DND-41 (cell line): ENCODE measurements around the gene OSBPL10.

Experiments used
- ATAC-seq: fragments of 200-7000 bp; cut with Tn5 transposase; 3 replicates; pipeline ENCODE4 v1.9.1; 2021; ENCODE audit warnings: low read depth; ENCODE audit not compliant: insufficient read depth
- DNase-seq: peaks from one replicate; pipeline ENCODE4 v3.0.0-alpha.2; 2020
- H2AFZ ChIP-seq: 2 replicates; pipeline ENCODE4 v1.6.0; 2012; ENCODE audit warnings: low read depth, low read length
- H3K27ac ChIP-seq: 2 replicates; pipeline ENCODE4 v1.5.1; 2012; ENCODE audit warnings: low read length, inconsistent platforms
- H3K27me3 ChIP-seq: fragments of 200-600 bp; sonication (generic); 2 replicates; pipeline ENCODE4 v1.6.0; 2012; ENCODE audit warnings: low read length, mild to moderate bottlenecking, inconsistent platforms; ENCODE audit not compliant: insufficient read depth, poor library complexity
- H3K36me3 ChIP-seq: 2 replicates; pipeline ENCODE4 v1.5.1; 2012; ENCODE audit warnings: low read length, inconsistent platforms; ENCODE audit not compliant: insufficient read depth
- H3K4me1 ChIP-seq: 2 replicates; pipeline ENCODE4 v1.5.1; 2012; ENCODE audit warnings: mild to moderate bottlenecking, low read length; ENCODE audit not compliant: insufficient read depth
- H3K4me2 ChIP-seq: 2 replicates; pipeline ENCODE4 v1.6.0; 2012; ENCODE audit warnings: mild to moderate bottlenecking, moderate library complexity, low read length, inconsistent platforms; ENCODE audit not compliant: insufficient read depth
- H3K4me3 ChIP-seq, 2 experiments: fragments of 200-600 bp in 1 of 2; shearing (Covaris generic) in 1 of 2; 2 replicates each; pipeline ENCODE4 v1.5.1; 2012 to 2016; ENCODE audit warnings: inconsistent platforms in 2 of 2, low read length in 2 of 2, mild to moderate bottlenecking in 2 of 2, low read depth in 1 of 2, moderate library complexity in 1 of 2
- H3K79me2 ChIP-seq: 2 replicates; pipeline ENCODE4 v1.6.0; 2012; ENCODE audit warnings: low read length, inconsistent platforms; ENCODE audit not compliant: insufficient read depth
- H3K9ac ChIP-seq: 2 replicates; pipeline ENCODE4 v1.6.0; 2012; ENCODE audit warnings: low read depth, mild to moderate bottlenecking, inconsistent platforms, low read length, moderate library complexity
- H3K9me3 ChIP-seq: 2 replicates; pipeline ENCODE4 v1.5.1; 2012; ENCODE audit warnings: low read length, moderate library complexity, mild to moderate bottlenecking, inconsistent platforms; ENCODE audit not compliant: insufficient read depth, severe bottlenecking
- H4K20me1 ChIP-seq: 2 replicates; pipeline ENCODE4 v1.6.0; 2012; ENCODE audit warnings: low read length; ENCODE audit not compliant: insufficient read depth
- EZH2 ChIP-seq: IDR thresholded peaks from 3 replicates; pipeline ENCODE4 v1.6.1; 2012; ENCODE audit warnings: borderline replicate concordance, low read depth, mild to moderate bottlenecking, moderate library complexity, low read length, inconsistent platforms; ENCODE audit not compliant: severe bottlenecking
- TF ChIP-seq, protein P1 (sequence below): IDR thresholded peaks from 2 replicates; pipeline ENCODE4 v1.5.1; 2012; ENCODE audit warnings: borderline replicate concordance, low read length, moderate library complexity, mild to moderate bottlenecking; ENCODE audit not compliant: poor library complexity, severe bottlenecking; ENCODE audit errors: extremely low read depth

The OSBPL10 gene

DNA sequence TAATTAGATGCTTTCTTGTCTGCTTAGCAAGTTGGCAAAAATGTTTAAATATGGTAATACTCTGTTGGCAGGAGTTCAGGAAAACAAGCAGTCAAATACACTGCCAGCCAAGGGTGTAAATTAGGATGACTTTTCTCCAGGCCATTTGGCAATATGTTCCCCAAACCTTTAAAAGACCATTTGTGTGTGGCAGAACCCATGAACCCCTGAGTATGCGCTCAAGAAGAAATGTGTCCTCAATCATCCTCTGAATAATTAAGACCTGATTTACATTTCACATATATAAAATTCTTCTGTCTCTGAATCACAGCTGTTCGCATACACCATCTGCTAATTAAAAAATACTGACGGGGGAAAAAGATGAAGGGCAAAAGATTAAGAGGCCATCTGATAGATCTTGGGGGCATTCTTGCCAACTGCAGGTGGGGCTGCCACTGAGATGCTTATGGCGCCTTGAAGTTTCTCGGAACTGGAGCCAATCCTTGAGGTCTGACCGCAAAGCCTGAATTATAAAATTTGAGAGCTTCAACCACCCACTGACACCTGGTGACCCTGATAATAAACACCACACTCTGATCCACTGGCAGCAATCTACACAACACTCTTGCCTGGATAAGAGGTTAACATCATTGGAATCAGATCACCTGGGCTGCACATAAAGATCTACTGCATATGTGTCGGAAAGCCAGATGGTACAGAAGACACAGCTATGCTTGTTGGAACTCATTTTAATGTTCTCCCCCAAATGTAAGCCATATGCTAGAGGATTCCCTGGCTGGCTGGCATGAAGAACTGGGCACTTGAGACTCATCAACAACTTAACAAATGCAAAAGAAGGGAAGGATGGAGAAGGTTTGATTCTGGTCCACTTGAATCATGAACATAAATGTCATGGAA is 190.6 kb downstream of the OSBPL10 start:
- Histone ChIP-seq H3K4me3 (no peak overlapping the region), H4K20me1 (no peaks in the 10 kb centered on the region), H3K9me3 (no peaks in the 10 kb centered on the region), H3K27me3 (no peaks in the 10 kb centered on the region), H3K4me1 (no peaks in the 10 kb centered on the region), H2AFZ (no peak overlapping the region), H3K36me3 (no peaks in the 10 kb centered on the region), H3K27ac (no peak overlapping the region), H3K9ac (no peak overlapping the region), H3K79me2 (no peaks in the 10 kb centered on the region), H3K4me2 (no peak overlapping the region)
- peak; percentile 14 for DNase-seq
- peak; percentile 30; the same call in 2 of the 3 replicates for ATAC-seq
- TF ChIP-seq, protein P1, sequence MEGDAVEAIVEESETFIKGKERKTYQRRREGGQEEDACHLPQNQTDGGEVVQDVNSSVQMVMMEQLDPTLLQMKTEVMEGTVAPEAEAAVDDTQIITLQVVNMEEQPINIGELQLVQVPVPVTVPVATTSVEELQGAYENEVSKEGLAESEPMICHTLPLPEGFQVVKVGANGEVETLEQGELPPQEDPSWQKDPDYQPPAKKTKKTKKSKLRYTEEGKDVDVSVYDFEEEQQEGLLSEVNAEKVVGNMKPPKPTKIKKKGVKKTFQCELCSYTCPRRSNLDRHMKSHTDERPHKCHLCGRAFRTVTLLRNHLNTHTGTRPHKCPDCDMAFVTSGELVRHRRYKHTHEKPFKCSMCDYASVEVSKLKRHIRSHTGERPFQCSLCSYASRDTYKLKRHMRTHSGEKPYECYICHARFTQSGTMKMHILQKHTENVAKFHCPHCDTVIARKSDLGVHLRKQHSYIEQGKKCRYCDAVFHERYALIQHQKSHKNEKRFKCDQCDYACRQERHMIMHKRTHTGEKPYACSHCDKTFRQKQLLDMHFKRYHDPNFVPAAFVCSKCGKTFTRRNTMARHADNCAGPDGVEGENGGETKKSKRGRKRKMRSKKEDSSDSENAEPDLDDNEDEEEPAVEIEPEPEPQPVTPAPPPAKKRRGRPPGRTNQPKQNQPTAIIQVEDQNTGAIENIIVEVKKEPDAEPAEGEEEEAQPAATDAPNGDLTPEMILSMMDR = no peak
- no peak for TF ChIP-seq EZH2

DNA sequence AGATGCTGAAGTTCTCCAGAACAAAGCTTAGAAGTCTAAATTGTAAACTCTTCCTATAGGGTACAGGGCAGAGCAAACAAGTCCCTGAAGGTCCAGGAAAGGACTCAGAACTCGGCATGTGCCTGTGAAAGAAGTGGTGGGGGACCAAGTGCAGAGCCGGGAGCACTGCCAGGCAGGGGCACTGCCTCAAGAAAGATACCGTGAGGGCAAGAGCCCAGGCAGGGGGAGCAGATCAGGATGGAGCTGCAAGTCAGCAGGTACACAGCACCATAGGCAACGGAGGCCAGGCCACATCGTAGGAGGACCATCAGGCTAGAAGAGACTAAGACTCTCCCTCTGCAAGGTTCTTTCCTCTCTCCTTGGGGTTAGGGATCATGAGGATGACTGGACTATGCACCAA is 191.6 kb downstream of the OSBPL10 start:
- no peak overlapping the region for H3K9ac ChIP-seq

DNA sequence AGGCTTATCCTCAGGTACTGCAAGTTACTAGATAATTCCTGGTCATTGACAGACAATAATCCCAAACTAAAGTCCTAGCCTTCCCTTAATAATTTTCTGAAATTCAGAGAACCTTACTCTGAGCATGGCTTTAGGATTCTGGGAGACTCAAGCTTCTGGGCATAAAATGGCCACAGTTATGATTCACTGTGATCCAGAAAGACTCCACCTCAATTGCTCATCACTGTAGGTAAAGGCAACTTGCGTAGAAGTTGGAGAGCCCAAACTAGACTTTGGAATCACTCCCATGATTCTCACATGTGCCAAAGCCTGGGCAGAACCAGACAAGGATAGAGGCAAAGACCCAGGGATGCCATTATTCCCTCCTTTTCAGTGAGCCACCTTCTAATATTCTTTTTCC is 195.3 kb downstream of the OSBPL10 start:
- no peak for TF ChIP-seq EZH2
- TF ChIP-seq, protein P1 = no peak
- Histone ChIP-seq H4K20me1 (no peaks in the 10 kb centered on the region), H3K9ac (no peak overlapping the region), H3K4me3 (no peak overlapping the region), H3K36me3 (no peaks in the 10 kb centered on the region), H3K9me3 (no peaks in the 10 kb centered on the region), H2AFZ (no peak overlapping the region), H3K27ac (no peak overlapping the region), H3K4me2 (no peak overlapping the region), H3K27me3 (no peaks in the 10 kb centered on the region), H3K4me1 (no peaks in the 10 kb centered on the region), H3K79me2 (no peaks in the 10 kb centered on the region)
- DNase-seq (no peak), ATAC-seq (no peak)

More for the DNA sequence above, 191.6 kb downstream of the OSBPL10 start:
- no peak for TF ChIP-seq EZH2
- TF ChIP-seq, protein P1 = no peak
- ATAC-seq (no peak), DNase-seq (no peak)
- H3K36me3 ChIP-seq = no peaks in the 10 kb centered on the region
- H2AFZ ChIP-seq = no peak overlapping the region
- H3K4me1 ChIP-seq = no peaks in the 10 kb centered on the region
- no peaks in the 10 kb centered on the region for H3K9me3 ChIP-seq
- no peaks in the 10 kb centered on the region for H3K27me3 ChIP-seq
- H4K20me1 ChIP-seq = no peaks in the 10 kb centered on the region
- H3K79me2 ChIP-seq = no peaks in the 10 kb centered on the region
- no peak overlapping the region for H3K4me2 ChIP-seq
- H3K27ac ChIP-seq = no peak overlapping the region
- no peak overlapping the region for H3K4me3 ChIP-seq
